Activated T-cell treated with anti-CD3 and anti-CD28 coated beads, Interleukin-2, amount 50 U/mL, for 1 hour (primary cell): ENCODE measurements around the gene AZIN2.

Source experiments
- DNase-seq: peaks from one replicate; pipeline ENCODE4 v3.0.0-alpha.2; 2020

The AZIN2 gene

GRCh38 chr1:33157131-33157530, 76.2 kb downstream of the AZIN2 start:
- DNase-seq, result no peak

- DNase-seq, result no peak
These were observed 77.4 kb downstream of the AZIN2 start for GRCh38 chr1:33158366-33158765.

- no peak for DNase-seq
These were observed 78.6 kb downstream of the AZIN2 start for GRCh38 chr1:33159577-33159976.

GRCh38 chr1:33161061-33161681, 80.2 kb downstream of the AZIN2 start:
- no peak for DNase-seq

- no peak for DNase-seq
These were observed 81.2 kb downstream of the AZIN2 start for GRCh38 chr1:33162141-33162540.

GRCh38 chr1:33163621-33164519, 82.9 kb downstream of the AZIN2 start:
- no peak for DNase-seq

GRCh38 chr1:33165209-33165608, 84.3 kb downstream of the AZIN2 start:
- DNase-seq, result no peak

- no peak for DNase-seq
These were observed 84.9 kb downstream of the AZIN2 start for GRCh38 chr1:33165809-33166208.

- DNase-seq, result no peak
These were observed 86.9 kb downstream of the AZIN2 start for GRCh38 chr1:33167650-33168447.

GRCh38 chr1:33168556-33169289, 87.8 kb downstream of the AZIN2 start:
- DNase-seq, result no peak

- no peak for DNase-seq
These were observed 88.5 kb downstream of the AZIN2 start for GRCh38 chr1:33169290-33170055.
